GM18499 (cell line): ENCODE results near the gene RPGR.
A peak's percentile ranks its signal among the peaks of the same experiment; 100 is the strongest.

ENCODE experiments used
- ATAC-seq: cut with Tn5 transposase; IDR thresholded peaks from one replicate; pipeline ENCODE4 v1.9.1; 2021; ENCODE audit warnings: moderate number of reproducible peaks; ENCODE audit not compliant: insufficient read depth, unreplicated experiment

RPGR gene

DNA sequence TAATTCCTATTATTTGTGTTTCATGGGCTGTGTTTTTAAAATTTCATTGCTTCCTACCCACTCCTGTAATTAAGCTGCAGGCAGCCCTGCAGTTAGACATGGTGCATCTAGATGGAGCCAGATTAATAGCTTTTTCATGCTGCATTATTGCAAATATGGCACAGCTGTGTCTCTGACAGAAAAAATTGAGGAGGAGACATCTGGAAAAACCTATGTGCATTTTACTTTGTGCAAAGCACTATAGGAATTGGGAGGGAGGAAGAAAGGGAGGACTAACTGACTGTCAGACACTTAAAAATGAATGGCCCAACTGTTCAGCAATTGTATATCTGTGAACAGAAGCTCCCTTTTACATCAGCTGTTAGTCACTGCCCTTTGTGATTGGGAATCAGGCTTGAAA, 8.1 kb upstream of the RPGR start:
- ATAC-seq: no peak

DNA sequence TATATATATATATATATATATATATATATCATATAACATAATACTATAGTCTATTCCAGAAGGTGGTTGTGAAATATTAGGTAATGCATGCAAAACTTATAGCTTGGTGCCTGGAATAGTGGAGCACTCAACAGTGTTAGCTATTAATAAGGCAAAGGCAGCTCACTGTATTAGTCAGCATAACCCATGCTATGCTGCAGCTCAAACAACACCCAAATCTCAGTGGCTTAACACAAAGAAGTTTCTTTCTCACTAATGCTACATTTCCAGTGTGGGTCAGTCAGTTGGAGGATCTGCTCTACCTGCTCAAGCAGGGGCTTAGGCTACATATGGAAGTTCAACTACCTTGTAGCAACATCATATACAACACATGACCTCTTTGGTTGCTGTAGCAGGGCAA, 5.2 kb upstream of the RPGR start:
- peak; percentile 49 for ATAC-seq

DNA sequence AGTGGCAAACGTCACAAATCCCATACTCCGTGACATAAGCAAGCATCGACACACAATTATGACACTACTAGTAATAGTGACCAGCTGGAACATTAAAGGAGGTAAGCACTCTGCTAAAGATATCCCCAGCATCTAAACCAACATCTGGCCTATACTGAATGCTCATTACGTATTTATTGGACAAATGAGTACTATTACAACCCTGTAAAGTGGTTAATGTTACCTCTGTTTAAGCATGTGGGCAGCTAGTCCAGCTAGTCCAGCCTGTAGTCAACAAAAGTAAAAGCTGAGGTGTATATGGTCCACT, 419 bp upstream of the RPGR start:
- ATAC-seq: no peak

DNA sequence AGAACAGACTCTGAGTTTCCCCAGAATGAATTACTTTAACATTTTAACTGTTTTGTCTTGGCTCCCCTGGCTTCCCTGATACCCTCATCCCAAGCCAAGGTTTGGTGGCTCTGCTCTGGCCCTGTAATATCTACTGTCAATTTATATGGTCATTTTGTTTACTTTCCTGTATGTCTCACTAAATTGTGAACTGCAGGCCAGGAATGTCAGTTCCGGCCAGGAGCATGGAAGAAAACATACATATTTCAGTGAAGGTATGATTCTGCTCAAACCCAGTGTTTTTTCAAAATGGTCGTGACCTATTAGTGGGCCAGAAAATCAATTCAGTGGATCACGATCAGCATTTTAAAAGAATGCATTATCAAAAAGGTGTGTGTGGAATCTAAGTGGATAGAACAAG, 1.2 kb downstream of the RPGR start:
- ATAC-seq: no peak

DNA sequence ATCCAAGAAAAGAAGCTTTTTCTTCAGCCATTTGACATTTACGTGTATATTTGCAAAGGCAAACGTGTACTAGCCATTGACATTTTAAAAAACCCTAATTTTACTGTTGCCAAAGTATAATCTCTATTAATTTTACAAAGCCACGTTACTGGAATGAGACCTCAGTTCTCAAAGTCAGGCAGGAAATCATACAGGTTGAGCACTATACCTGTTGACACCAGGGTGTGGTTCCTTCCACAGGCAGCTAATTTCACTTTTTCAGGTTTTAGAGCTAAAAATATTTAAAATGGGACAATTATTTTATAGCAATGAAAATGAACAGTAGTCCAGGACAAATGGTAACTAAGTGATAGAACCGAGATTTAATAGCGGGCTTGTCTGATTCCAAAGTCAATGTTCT, 6.5 kb downstream of the RPGR start:
- ATAC-seq: no peak

DNA sequence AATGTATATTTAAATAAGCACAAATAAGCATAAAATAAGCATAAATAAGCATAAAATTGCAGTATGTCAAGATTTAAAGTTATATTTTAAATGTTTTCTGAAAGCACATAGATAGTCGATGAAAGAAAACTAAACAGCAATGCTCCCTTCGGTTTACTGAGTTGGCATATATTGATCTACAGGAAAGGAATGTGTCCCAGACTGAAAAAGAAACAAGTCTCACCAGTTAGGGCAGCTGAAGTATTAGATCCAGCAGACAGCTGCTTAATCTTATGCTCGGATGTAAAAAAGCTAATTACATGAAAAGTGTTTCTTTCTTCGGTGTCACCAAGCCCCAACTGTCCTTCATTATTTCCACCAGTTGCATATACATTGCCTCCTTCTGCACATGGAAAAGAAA, 8.7 kb downstream of the RPGR start:
- ATAC-seq: no peak

DNA sequence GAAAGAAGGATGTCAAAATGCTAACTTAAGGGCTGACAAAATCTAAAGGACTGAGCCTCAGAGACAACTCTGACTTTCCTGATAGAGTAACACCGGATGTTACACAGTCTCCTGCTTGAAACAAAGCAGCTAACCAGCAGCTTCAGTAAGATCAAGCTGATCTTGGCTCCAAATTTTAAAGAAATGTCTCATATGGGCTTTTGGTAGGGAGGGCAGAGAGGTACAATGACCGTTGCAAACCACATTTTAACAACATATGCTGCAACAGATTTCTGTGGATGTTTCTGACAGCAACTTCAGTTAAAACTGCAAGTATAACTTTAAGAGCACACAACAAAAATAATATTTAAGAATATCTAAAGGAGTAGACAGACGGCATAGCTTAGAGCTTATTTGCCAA, 9.1 kb downstream of the RPGR start:
- no peak for ATAC-seq

DNA sequence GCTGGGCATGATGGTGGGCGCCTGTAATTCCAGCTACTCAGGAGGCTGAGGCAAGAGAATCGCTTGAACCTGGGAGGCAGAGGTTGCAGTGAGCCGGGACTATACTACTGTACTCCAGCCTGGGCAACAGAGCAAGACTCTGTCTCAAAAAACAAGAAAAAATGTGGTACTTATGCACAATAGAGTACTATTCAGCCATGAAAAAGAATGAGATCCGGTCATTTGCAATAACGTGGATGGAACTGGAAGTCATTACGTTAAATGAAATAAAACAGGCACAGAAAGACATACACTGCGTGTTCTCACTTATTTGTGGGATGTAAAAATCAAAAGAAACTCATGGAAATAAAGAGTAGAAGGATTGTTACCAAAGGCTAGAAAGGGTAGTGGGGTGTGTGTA, 12.1 kb downstream of the RPGR start:
- ATAC-seq: no peak

DNA sequence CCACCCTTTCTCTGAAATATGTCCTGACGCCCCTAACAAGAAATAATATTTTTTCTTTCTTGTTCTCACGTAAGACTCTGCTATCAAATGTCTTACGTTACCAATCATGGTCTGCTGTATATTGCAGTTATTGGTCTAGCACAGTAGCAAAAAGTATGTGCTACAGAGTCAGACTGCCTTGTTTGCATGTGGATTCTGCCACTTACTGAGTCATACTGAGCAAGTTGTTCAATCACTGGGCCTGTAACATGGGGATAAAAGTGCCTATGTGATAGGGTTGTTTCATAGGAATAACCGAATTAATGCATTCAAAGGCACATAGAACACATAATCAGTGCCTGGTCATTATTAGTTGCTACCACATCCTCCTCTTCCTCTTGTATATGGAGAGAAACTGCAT, 14.1 kb downstream of the RPGR start:
- no peak for ATAC-seq

DNA sequence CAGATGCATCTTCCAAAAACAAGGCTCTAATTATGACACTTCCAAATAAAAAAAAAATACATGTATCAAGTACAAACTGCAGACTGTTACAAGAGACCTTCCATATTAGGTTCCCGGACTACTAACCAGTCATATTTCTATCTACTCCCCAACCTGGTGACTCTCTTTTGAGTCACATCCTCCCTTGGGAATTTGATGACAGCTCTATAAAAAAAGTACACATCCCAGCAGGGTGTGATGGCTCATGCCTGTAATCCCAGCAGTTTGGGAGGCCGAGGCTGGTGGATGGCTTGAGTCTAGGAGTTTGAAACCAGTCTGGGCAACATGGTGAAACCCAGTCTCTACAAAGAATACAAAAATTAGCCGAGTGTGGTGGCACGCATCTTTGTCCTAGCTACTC, 14.9 kb downstream of the RPGR start:
- no peak for ATAC-seq

DNA sequence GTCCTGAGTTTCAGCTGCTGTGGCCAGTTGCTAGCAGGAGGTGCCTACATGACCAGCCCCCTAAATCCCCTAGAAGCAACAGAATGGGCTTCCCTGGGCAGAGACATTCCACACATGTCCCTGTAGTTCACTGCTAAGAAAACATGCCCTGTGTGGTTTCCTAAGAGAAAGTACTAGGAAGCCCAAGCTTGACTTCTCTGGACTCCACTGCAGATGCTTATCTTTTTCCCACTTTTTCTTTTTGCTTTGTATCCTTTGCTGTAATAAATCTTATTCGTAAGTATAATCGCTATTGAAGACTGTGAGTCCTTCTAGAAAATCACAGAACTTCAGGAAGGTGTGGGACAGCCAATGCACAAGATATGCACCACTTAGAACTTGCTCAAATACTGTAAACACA, 15.6 kb downstream of the RPGR start:
- ATAC-seq: no peak

DNA sequence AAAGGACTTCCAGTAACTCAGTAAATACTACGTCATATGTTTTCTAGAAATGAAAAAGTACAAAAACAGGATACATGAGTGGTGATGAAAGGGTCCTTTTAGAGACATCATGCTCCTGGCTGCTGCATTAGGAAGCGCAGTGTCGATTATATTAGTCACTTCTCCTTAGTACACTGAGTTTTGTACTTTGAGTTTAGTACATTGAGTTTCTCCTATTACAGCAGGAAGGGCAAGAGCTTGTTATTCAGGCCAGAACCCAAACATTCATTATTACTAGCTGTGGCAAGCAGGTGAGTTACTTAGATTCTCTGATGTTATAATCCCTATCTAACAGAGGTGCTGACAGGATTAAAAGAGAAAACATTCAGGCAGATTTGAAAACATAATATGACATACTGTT, 21.3 kb downstream of the RPGR start:
- no peak for ATAC-seq

DNA sequence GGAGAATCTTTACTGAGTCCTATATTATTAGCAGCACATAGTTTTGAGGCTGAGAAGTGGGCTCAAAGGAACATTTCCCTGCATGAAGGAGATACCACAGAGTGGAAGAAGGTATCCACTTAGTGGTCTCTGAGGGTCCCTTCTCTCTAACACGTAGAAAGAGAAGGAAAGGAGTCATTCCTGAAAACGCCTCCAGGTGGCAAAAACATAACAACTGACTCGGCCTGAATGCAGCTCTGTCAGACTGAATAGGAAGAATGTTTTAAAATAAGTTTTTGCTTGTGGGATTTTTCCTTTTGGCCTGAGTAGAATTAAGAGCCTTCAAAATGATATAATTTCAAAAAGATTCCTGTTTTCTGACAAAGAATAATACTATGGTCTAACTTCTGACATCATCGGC, 23.3 kb downstream of the RPGR start:
- no peak for ATAC-seq

DNA sequence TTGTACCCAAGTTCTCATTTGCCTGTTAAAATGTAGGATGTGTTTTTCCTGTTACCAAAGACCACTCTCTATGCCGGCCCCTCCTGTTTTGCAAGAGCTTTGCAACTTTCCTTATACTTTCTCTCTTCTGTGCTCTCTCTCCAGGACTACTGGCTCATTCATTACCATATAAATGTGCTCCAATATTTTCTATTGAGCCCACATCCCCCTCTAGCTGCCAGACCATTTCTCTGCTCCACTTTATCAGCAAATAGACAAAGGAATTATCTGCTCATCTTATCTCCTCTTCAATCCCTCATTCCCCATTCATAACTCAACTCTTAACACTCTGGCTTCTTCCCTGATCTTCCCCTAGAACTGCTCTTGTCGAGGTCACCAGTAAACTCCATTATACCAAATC, 33.6 kb downstream of the RPGR start:
- ATAC-seq: no peak

DNA sequence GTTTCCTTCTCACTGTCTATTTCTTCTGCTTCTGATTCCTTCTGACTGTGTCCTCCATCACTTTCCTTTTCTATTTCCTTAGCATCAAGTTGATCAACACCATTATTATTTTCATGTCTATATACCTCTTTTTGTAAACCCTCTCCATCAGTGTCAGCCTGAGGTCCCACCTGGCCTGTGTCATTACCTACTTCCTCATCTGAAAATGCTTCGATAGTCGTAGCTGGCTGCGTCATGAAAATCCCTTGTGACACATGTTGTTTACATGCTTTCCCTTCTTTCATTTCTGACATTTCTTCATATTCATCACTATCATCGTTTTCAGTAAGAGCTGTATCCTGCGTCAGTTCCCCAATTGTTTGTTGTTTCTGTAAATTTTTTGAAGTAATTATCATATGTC, 39.6 kb downstream of the RPGR start:
- ATAC-seq: no peak

DNA sequence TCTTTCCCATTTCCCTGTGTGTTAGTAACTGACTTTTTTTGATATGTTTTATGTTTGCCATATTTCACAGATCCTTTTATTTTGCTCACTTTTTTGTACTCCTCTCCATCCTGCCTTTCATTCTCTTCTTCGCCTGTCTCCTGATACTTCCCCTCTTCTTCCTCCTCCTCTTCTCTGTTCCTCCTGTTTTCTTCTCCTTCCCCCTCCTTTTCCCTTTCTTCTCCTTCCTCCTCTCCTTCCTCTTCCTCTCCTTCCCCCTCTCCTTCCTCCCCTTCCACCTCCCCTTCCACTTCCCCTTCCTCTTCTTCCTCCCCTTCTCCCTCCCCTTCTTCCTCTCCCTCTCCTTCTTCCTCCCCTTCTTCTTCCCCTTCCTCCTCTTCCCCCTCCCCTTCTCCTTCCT, 41.7 kb downstream of the RPGR start:
- no peak for ATAC-seq

DNA sequence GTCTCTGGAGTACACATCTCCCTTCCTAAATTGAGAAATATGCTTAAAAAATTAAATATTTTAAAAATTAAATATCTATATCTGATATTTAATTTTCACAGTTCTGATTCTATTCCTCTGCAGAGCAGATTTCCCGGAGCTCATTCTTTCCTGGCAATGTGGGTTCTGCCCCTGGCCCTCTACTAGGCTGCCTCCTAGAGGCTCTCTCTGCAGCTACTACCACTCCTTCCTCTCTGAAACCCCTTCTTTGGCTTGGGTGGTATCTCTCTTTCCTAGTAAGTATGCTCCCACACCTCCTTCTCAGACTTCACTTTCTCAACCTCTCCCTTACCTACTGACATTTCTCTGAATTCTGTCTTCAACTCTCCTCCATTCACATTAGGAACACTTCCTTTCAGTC, 45.3 kb downstream of the RPGR start:
- no peak for ATAC-seq

DNA sequence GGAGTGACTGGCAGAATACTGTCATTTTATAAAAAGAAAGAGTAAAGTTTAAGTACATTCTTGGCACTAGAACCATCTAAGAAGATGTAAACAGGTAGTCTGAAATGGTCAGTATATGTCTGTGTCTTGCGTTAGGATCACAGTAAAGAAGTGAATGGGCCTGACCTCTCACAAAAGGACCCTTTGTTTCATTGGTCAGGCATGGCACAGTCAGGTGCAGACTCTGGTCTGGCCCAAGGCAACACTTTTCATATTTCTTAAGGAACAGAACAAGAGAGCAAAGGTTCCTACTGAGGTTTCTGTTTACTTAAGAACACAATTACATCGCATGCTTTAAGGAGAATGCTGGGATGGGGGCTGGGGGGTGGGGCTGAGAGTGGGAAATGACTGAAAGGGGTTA, 48.1 kb downstream of the RPGR start:
- no peak for ATAC-seq

DNA sequence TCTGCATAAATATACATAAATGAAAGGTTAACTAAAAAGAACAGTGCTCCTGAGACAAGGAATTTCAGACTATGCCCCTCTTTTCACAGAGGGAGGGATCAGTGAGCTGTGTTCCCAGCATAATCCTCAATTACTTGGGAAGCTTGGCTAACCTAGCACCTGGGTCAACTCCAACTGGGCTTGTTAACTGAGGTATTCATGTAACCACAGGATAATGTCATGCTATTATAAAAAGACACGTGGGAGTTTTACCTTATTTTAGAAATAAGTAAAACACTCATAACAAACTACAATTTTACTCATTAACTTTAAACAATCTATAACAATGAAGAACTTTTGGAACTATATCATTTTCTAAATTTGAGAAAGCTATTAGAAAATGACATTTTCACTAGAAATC, 48.6 kb downstream of the RPGR start:
- ATAC-seq: no peak

DNA sequence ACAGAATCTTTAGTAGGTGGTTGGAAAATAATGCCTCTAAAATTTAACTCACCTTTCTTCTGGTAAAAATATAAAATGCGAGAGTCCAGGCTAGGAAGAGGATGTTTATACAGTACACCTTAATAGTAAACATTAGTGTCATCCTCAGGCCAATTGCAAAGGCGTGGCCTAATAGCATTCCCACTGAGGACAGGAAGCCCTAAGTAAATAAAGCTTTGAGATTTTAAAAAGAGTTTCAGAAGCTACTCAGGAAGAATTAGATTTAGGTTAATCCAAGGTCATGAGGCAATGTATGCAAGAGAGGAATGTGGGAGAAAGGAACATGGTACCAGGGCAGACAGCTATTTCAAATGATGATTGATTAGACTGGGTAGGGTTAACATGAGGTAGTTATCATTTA, 49.5 kb downstream of the RPGR start:
- no peak for ATAC-seq

DNA sequence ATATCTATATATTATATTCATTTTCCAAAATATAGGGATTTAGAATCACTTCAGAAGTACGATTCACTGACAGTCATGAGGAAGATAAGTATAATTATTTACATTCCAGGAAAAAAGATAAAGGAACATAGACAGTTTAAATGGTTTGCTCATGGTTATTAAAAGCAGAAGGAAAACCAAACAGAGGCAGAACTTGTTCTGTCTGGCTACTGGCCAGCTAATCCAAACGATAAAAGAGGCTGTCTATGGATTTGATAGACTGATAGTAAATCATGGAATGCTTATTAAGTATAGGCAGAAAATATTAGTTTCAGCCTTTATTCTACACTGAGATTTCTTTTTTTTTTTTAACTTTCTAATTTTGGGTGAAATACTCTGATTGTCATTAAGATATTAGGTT, 50.2 kb downstream of the RPGR start:
- no peak for ATAC-seq

DNA sequence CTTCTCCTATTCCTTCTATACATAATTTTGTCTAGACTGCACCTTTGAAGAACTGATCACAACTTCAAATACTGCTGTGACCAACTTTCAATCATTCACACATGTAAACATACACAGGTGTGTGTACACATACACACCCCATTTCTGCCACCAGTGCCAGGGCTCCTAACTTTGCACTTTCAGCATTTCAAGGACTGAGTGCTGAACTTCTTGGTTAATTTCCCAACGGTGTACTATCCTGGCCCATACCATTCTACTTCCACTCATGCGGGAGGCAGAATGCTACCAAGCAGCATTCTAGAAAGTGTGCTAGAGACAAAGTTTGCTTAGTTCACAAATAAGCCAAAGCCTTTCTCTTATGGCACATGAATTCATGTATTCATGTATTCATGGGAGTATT, 51.2 kb downstream of the RPGR start:
- ATAC-seq: no peak

DNA sequence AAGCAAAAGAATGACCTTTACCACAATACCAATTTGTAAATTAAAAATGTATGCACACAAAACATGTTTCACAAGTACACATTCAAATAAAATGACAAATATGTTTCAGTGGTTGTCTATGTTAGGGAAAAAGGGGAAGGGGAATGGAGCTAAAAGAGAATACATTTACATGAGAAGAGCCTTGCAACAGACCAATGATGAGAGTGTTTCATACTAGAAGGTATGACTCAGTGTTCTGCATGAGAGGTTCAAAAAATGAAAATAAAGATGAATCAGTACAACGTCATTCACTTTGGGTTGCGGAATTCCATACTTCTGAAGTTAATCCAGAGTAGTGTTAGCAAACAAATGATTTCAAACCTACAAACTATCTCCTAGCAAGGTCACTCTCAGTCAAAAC, 51.7 kb downstream of the RPGR start:
- no peak for ATAC-seq

DNA sequence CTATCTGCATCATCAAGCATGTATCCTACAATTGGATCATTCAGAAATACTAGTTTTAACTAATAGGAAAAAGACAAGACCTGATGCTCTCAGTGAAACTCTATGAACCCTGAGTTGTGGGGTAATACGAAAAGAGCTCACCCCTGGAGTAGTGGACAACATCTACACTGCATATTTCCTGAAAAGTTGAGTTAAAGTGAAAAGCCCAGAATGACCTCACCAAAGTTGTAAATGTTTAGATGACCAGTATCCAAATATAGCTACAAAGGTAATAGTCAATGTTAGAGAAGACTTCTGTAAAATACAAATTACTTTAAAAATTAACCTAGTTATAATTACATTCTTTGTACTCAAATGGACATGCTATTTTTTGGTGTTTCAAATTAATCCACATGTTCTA, 53.9 kb downstream of the RPGR start:
- ATAC-seq: no peak
